Lung (tissue), 12 donors: ENCODE results near the gene GLCCI1. TPM values are rescaled to one million over a fixed set of nuclear protein-coding genes. Genes with fewer than 3 reads are reported as not detected.

ENCODE experiments used
- ATAC-seq: fragments of 200-7000 bp; cut with Tn5 transposase; one replicate; pipeline ENCODE4 v1.9.1; 2020; ENCODE audit warnings: moderate number of reproducible peaks; ENCODE audit not compliant: insufficient read depth, low FRiP score
- DNase-seq, 3 donors: peaks; one replicate each; pipeline ENCODE4 v3.0.0-alpha.2; 2013 to 2017
- H3K27ac ChIP-seq, 2 donors: one replicate each; pipeline ENCODE4 v1.5.1; 2013; ENCODE audit warnings: mild to moderate bottlenecking in 2 of 2, moderate library complexity in 2 of 2, control low read depth in 1 of 2, inconsistent platforms in 1 of 2, low read depth in 1 of 2, low read length in 1 of 2
- H3K27me3 ChIP-seq, 3 donors: one replicate each; pipeline ENCODE4 v1.5.1; 2013; ENCODE audit warnings: low read length in 2 of 3; ENCODE audit not compliant: control insufficient read depth in 3 of 3, insufficient read depth in 3 of 3
- H3K36me3 ChIP-seq, 4 donors: one replicate each; pipeline ENCODE4 v1.5.1; 2013; ENCODE audit warnings: low read length in 4 of 4, mild to moderate bottlenecking in 1 of 4, moderate library complexity in 1 of 4; ENCODE audit not compliant: control insufficient read depth in 4 of 4, insufficient read depth in 4 of 4
- H3K4me1 ChIP-seq, 5 donors: one replicate each; pipeline ENCODE4 v1.5.1; 2013; ENCODE audit warnings: low read length in 5 of 5, mild to moderate bottlenecking in 2 of 5, moderate library complexity in 1 of 5; ENCODE audit not compliant: control insufficient read depth in 5 of 5, insufficient read depth in 5 of 5
- H3K4me3 ChIP-seq: one replicate; pipeline ENCODE4 v1.5.1; 2013; ENCODE audit warnings: mild to moderate bottlenecking, control low read depth, moderate library complexity
- H3K9ac ChIP-seq, 2 donors: one replicate each; pipeline ENCODE4 v1.5.1; 2013; ENCODE audit warnings: low read length in 2 of 2, control low read depth in 1 of 2; ENCODE audit not compliant: insufficient read depth in 1 of 2
- H3K9me3 ChIP-seq, 4 donors: one replicate each; pipeline ENCODE4 v1.5.1; 2013; ENCODE audit warnings: low read length in 3 of 4, mild to moderate bottlenecking in 1 of 4, moderate library complexity in 1 of 4; ENCODE audit not compliant: control insufficient read depth in 4 of 4, insufficient read depth in 3 of 4
- CTCF ChIP-seq: IDR thresholded peaks from 2 replicates; pipeline ENCODE4 v1.5.1; 2012; ENCODE audit warnings: mild to moderate bottlenecking; ENCODE audit errors: control extremely low read depth, extremely low read depth
- WGBS, 2 donors: extraction: QIAGEN DNeasy Blood & Tissue Kit; methylation state at CpG; one replicate each; pipeline ENCODE4 v1.1.7; 2013; 5-methylcytosine and 5-hydroxymethylcytosine counted together
- polyA plus RNA-seq, 2 donors: library from polyadenylated mRNA; stranded (reverse); fragments of 200-250 nt; gene quantifications; one replicate each; pipeline ENCODE4 v1.2.1, GENCODE V29; 2013
- total RNA-seq, 2 donors: library from RNA; depleted of rRNA in 1 of 2; stranded (reverse); fragments of >200 nt in 1 of 2; gene quantifications; one replicate each; pipeline ENCODE4 v1.2.1, GENCODE V29; 2014 to 2021
- donor health status: control.
- donor health status: control.
- donor health status: Bipolar disorder and iron deficiency.
- donor health status: healthy.
- donor health status: DM: yes; HTN: yes; CAD: no.

GLCCI1 gene
- total and polyA plus RNA-seq, 4 donors, result 2.5 to 60.2 (median 21.0) TPM

GRCh38 chr7:8134089-8134733 is 165.6 kb downstream of the GLCCI1 start:
- DNase-seq, result no peak
- Histone ChIP-seq H3K36me3 (peaks cover 0 to 9% (median 0%) of the 10 kb centered on the region in 4 donors), H3K27ac (no peak overlapping the region), H3K9ac (no peak overlapping the region), H3K27me3 (no peaks in the 10 kb centered on the region), H3K4me3 (no peak overlapping the region), H3K4me1 (peaks cover 0 to 1% (median 0%) of the 10 kb centered on the region in 5 donors), H3K9me3 (no peaks in the 10 kb centered on the region)
- 76 to 85% methylated on average over 10 of the region's 10 CpGs for WGBS, 2 donors
- no peak for ATAC-seq
- no peak for TF ChIP-seq CTCF

GRCh38 chr7:8135417-8135816 is 166.8 kb downstream of the GLCCI1 start:
- H3K9me3 ChIP-seq, result no peaks in the 10 kb centered on the region
- no peak for TF ChIP-seq CTCF
- H3K36me3 ChIP-seq, result peaks cover 0 to 9% (median 2%) of the 10 kb centered on the region in 4 donors
- no peak overlapping the region for H3K9ac ChIP-seq
- no peak overlapping the region for H3K4me3 ChIP-seq
- 95 to 97% methylated on average over 3 of the region's 3 CpGs for WGBS, 2 donors
- H3K27ac ChIP-seq, result no peak overlapping the region
- DNase-seq, result no peak
- no peaks in the 10 kb centered on the region for H3K27me3 ChIP-seq
- ATAC-seq, result no peak
- peaks cover 0 to 1% (median 0%) of the 10 kb centered on the region in 5 donors for H3K4me1 ChIP-seq

- DNase-seq (no peak), ATAC-seq (no peak)
- 93 to 94% methylated on average over 12 of the region's 12 CpGs for WGBS, 2 donors
- Histone ChIP-seq H3K9ac (no peak overlapping the region), H3K36me3 (peaks cover 0 to 10% (median 2%) of the 10 kb centered on the region in 4 donors), H3K4me3 (no peak overlapping the region), H3K9me3 (no peaks in the 10 kb centered on the region), H3K27ac (no peak overlapping the region), H3K27me3 (no peaks in the 10 kb centered on the region), H3K4me1 (peaks cover 0 to 1% (median 0%) of the 10 kb centered on the region in 5 donors)
- no peak for TF ChIP-seq CTCF
Observed at GRCh38 chr7:8136051-8136730, 167.6 kb downstream of the GLCCI1 start.
